Testis (tissue), 2 donors: ENCODE results near the gene NKAIN2.

Experiments used
- POLR2A ChIP-seq: fragments of 450-650 bp; IDR thresholded peaks from one replicate; pipeline ENCODE4 v1.6.1; 2017; ENCODE audit warnings: antibody characterized with exemption, mild to moderate bottlenecking, moderate library complexity
- TF ChIP-seq, protein P1 (sequence below), 3 experiments: fragments of 450-650 bp in 2 of 3; fragments of 200-600 bp in 1 of 3; sonication (generic) in 1 of 3; IDR thresholded peaks; one replicate each; pipeline ENCODE4 v1.5.1; 2016 to 2019; ENCODE audit warnings: antibody characterized with exemption in 3 of 3, mild to moderate bottlenecking in 2 of 3, moderate library complexity in 1 of 3

- TF ChIP-seq, protein P1, sequence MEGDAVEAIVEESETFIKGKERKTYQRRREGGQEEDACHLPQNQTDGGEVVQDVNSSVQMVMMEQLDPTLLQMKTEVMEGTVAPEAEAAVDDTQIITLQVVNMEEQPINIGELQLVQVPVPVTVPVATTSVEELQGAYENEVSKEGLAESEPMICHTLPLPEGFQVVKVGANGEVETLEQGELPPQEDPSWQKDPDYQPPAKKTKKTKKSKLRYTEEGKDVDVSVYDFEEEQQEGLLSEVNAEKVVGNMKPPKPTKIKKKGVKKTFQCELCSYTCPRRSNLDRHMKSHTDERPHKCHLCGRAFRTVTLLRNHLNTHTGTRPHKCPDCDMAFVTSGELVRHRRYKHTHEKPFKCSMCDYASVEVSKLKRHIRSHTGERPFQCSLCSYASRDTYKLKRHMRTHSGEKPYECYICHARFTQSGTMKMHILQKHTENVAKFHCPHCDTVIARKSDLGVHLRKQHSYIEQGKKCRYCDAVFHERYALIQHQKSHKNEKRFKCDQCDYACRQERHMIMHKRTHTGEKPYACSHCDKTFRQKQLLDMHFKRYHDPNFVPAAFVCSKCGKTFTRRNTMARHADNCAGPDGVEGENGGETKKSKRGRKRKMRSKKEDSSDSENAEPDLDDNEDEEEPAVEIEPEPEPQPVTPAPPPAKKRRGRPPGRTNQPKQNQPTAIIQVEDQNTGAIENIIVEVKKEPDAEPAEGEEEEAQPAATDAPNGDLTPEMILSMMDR (IDR thresholded peaks at IDR 0.05): no peak
- no peak for TF ChIP-seq POLR2A
Measured at GRCh38 chr6:124298730-124299129, 495.1 kb downstream of the NKAIN2 start.
